22Rv1 (cell line): ENCODE data around the gene SCAP.

Experiments used
- ZFX ChIP-seq: fragments of 450-650 bp; IDR thresholded peaks from 2 replicates; pipeline ENCODE4 v1.6.1; 2017; ENCODE audit warnings: antibody characterized with exemption, borderline replicate concordance
- TF ChIP-seq, protein P1 (sequence below): fragments of 450-650 bp; IDR thresholded peaks from 2 replicates; pipeline ENCODE4 v1.5.1; 2017; ENCODE audit warnings: mild to moderate bottlenecking

DNA sequence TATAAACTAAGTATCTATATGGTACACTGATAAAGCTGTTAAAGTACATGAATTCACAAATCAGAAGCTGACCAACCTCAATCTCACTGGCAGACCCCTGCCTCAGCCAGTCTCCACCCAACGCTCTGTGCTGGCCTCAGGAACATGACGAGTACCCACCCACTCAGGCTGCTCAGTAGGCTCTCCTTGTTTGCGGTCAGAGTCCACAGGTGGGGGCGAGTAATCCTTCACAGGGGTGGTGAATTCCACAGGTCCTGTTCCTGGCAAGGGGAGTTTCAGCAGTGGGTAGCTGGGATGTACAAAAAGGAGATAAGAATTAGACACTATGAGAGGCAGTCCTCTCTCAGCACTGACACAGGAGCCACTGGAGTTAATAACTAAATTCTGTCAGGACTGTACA lies 40.9 kb downstream of the SCAP start:
- TF ChIP-seq, protein P1, sequence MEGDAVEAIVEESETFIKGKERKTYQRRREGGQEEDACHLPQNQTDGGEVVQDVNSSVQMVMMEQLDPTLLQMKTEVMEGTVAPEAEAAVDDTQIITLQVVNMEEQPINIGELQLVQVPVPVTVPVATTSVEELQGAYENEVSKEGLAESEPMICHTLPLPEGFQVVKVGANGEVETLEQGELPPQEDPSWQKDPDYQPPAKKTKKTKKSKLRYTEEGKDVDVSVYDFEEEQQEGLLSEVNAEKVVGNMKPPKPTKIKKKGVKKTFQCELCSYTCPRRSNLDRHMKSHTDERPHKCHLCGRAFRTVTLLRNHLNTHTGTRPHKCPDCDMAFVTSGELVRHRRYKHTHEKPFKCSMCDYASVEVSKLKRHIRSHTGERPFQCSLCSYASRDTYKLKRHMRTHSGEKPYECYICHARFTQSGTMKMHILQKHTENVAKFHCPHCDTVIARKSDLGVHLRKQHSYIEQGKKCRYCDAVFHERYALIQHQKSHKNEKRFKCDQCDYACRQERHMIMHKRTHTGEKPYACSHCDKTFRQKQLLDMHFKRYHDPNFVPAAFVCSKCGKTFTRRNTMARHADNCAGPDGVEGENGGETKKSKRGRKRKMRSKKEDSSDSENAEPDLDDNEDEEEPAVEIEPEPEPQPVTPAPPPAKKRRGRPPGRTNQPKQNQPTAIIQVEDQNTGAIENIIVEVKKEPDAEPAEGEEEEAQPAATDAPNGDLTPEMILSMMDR, result no peak
- no peak for TF ChIP-seq ZFX
